Parathyroid adenoma (tissue), 2 donors: ENCODE measurements around the gene GTPBP2.

Experiments used
- H2AFZ ChIP-seq: fragments of 300-600 bp; sonication (generic); one replicate; pipeline ENCODE4 v1.7.0; 2017; ENCODE audit warnings: antibody characterized with exemption, mild to moderate bottlenecking
- H3K27ac ChIP-seq: fragments of 300-600 bp; sonication (generic); one replicate; pipeline ENCODE4 v1.7.0; 2017
- H3K27me3 ChIP-seq: fragments of 300-600 bp; sonication (generic); one replicate; pipeline ENCODE4 v1.7.0; 2017; ENCODE audit warnings: low read length; ENCODE audit not compliant: control insufficient read depth, insufficient read depth
- H3K36me3 ChIP-seq: fragments of 300-600 bp; sonication (generic); one replicate; pipeline ENCODE4 v1.7.0; 2017; ENCODE audit warnings: low read length; ENCODE audit not compliant: control insufficient read depth, insufficient read depth
- H3K4me1 ChIP-seq: fragments of 300-600 bp; sonication (generic); one replicate; pipeline ENCODE4 v1.7.0; 2017; ENCODE audit warnings: control low read depth
- H3K4me2 ChIP-seq: fragments of 300-600 bp; sonication (generic); one replicate; pipeline ENCODE4 v1.7.0; 2017; ENCODE audit warnings: low read length
- H3K4me3 ChIP-seq: fragments of 300-600 bp; sonication (generic); one replicate; pipeline ENCODE4 v1.7.0; 2017; ENCODE audit warnings: low read depth, low read length
- H3K79me2 ChIP-seq: fragments of 300-600 bp; sonication (generic); one replicate; pipeline ENCODE4 v1.7.0; 2017; ENCODE audit warnings: control low read depth
- H3K9ac ChIP-seq: fragments of 300-600 bp; sonication (generic); one replicate; pipeline ENCODE4 v1.7.0; 2017; ENCODE audit warnings: mild to moderate bottlenecking
- H3K9me3 ChIP-seq: fragments of 300-600 bp; sonication (generic); one replicate; pipeline ENCODE4 v1.7.0; 2017; ENCODE audit warnings: low read length; ENCODE audit not compliant: control insufficient read depth
- TF ChIP-seq, protein P1 (sequence below): fragments of 300-600 bp; sonication (generic); IDR thresholded peaks from one replicate; pipeline ENCODE4 v1.7.0; 2017; ENCODE audit warnings: antibody characterized with exemption, mild to moderate bottlenecking
- donor health status: primary hyperparathyroidism.

GTPBP2 gene

DNA sequence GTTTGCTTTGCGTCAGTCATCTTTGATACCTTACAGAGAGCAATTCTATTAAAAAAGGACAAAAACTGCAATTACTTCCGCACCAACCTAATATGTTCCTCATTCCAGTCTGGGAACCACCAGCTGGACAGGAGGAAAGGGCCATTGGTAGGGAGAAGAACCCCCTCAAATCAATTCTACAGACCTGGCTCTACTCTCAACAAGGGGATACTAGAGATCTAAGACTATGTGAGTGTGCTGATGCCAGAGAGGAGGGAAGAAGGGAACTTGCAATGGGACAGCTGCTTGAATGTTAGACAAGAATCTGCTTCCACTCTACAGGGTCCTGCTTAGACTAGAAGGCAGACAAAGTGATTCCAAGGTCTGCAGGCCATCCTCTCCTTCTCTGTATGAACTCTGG lies 45.2 kb upstream of the GTPBP2 start:
- Histone ChIP-seq H3K4me2 (no peak overlapping the region), H3K36me3 (no peaks in the 10 kb centered on the region), H3K27me3 (no peaks in the 10 kb centered on the region), H3K9me3 (no peaks in the 10 kb centered on the region), H2AFZ (no peak overlapping the region), H3K27ac (no peak overlapping the region), H3K79me2 (no peaks in the 10 kb centered on the region), H3K4me3 (no peak overlapping the region), H3K9ac (no peak overlapping the region), H3K4me1 (peaks cover 13% of the 10 kb centered on the region)
- TF ChIP-seq, protein P1, sequence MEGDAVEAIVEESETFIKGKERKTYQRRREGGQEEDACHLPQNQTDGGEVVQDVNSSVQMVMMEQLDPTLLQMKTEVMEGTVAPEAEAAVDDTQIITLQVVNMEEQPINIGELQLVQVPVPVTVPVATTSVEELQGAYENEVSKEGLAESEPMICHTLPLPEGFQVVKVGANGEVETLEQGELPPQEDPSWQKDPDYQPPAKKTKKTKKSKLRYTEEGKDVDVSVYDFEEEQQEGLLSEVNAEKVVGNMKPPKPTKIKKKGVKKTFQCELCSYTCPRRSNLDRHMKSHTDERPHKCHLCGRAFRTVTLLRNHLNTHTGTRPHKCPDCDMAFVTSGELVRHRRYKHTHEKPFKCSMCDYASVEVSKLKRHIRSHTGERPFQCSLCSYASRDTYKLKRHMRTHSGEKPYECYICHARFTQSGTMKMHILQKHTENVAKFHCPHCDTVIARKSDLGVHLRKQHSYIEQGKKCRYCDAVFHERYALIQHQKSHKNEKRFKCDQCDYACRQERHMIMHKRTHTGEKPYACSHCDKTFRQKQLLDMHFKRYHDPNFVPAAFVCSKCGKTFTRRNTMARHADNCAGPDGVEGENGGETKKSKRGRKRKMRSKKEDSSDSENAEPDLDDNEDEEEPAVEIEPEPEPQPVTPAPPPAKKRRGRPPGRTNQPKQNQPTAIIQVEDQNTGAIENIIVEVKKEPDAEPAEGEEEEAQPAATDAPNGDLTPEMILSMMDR = no peak

- TF ChIP-seq, protein P1 = no peak
- Histone ChIP-seq H2AFZ (no peak overlapping the region), H3K9ac (no peak overlapping the region), H3K27me3 (no peaks in the 10 kb centered on the region), H3K4me3 (no peak overlapping the region), H3K4me1 (peaks cover 21% of the 10 kb centered on the region), H3K79me2 (no peaks in the 10 kb centered on the region), H3K9me3 (no peaks in the 10 kb centered on the region), H3K4me2 (no peak overlapping the region), H3K27ac (no peak overlapping the region), H3K36me3 (no peaks in the 10 kb centered on the region)
Measured at GRCh38 chr6:43673444-43674084, 44.5 kb upstream of the GTPBP2 start.

GRCh38 chr6:43671801-43672690 lies 43.0 kb upstream of the GTPBP2 start:
- TF ChIP-seq, protein P1 = no peak
- Histone ChIP-seq H3K4me2 (no peak overlapping the region), H3K9me3 (no peaks in the 10 kb centered on the region), H3K27me3 (no peaks in the 10 kb centered on the region), H3K79me2 (no peaks in the 10 kb centered on the region), H3K4me1 (peaks cover 35% of the 10 kb centered on the region), H3K4me3 (no peak overlapping the region), H3K9ac (no peak overlapping the region), H2AFZ (no peak overlapping the region), H3K36me3 (no peaks in the 10 kb centered on the region), H3K27ac (no peak overlapping the region)

- Histone ChIP-seq H3K27ac (no peak overlapping the region), H3K4me1 (peaks cover 35% of the 10 kb centered on the region), H3K27me3 (no peaks in the 10 kb centered on the region), H3K4me2 (no peak overlapping the region), H3K4me3 (no peak overlapping the region), H3K79me2 (no peaks in the 10 kb centered on the region), H3K36me3 (no peaks in the 10 kb centered on the region), H3K9me3 (no peaks in the 10 kb centered on the region), H3K9ac (no peak overlapping the region), H2AFZ (no peak overlapping the region)
- TF ChIP-seq, protein P1 = no peak
Measured at GRCh38 chr6:43671011-43671800, 42.1 kb upstream of the GTPBP2 start.
